Tongue (tissue), 2 donors: Measurements from ENCODE around the gene CELF2. TPM values are rescaled to one million over a fixed set of nuclear protein-coding genes. Genes with fewer than 3 reads are reported as not detected.

Experiments used
- DNase-seq: peaks from one replicate; pipeline ENCODE4 v3.0.0-alpha.2; 2015
- total RNA-seq: library from RNA; depleted of rRNA; stranded (reverse); fragments of >200 nt; gene quantifications from one replicate; pipeline ENCODE4 v1.2.3, GENCODE V29; 2014

Gene CELF2
- total RNA-seq, 1 donor from 2014 or later, result 57.5 TPM

GRCh38 chr10:11135709-11136108 is 118.0 kb downstream of the CELF2 start:
- no peak for DNase-seq

- DNase-seq, result no peak
These were observed 120.8 kb downstream of the CELF2 start for GRCh38 chr10:11138314-11139033.

- no peak for DNase-seq
These were observed 123.3 kb downstream of the CELF2 start for GRCh38 chr10:11140963-11141362.

- DNase-seq, result no peak
These were observed 124.0 kb downstream of the CELF2 start for GRCh38 chr10:11141571-11142091.

- DNase-seq, result no peak
These were observed 125.1 kb downstream of the CELF2 start for GRCh38 chr10:11142777-11143176.

GRCh38 chr10:11143242-11143641 is 125.6 kb downstream of the CELF2 start:
- no peak for DNase-seq

- no peak for DNase-seq
These were observed 127.2 kb downstream of the CELF2 start for GRCh38 chr10:11144626-11145494.

GRCh38 chr10:11145495-11145855 is 127.8 kb downstream of the CELF2 start:
- no peak for DNase-seq

- no peak for DNase-seq
These were observed 128.9 kb downstream of the CELF2 start for GRCh38 chr10:11146402-11147171.

- no peak for DNase-seq
These were observed 130.1 kb downstream of the CELF2 start for GRCh38 chr10:11147722-11148121.

- DNase-seq, result no peak
These were observed 130.7 kb downstream of the CELF2 start for GRCh38 chr10:11148142-11149028.

GRCh38 chr10:11149807-11150141 is 132.1 kb downstream of the CELF2 start:
- DNase-seq, result no peak

GRCh38 chr10:11150231-11150731 is 132.6 kb downstream of the CELF2 start:
- no peak for DNase-seq

GRCh38 chr10:11150879-11151415 is 133.3 kb downstream of the CELF2 start:
- DNase-seq, result no peak

- DNase-seq, result no peak
These were observed 135.1 kb downstream of the CELF2 start for GRCh38 chr10:11152801-11153200.

- no peak for DNase-seq
These were observed 135.6 kb downstream of the CELF2 start for GRCh38 chr10:11153245-11153644.

- DNase-seq, result no peak
These were observed 136.1 kb downstream of the CELF2 start for GRCh38 chr10:11153766-11154165.

- DNase-seq, result no peak
These were observed 136.7 kb downstream of the CELF2 start for GRCh38 chr10:11154333-11154732.

GRCh38 chr10:11154849-11155498 is 137.3 kb downstream of the CELF2 start:
- no peak for DNase-seq

- no peak for DNase-seq
These were observed 138.8 kb downstream of the CELF2 start for GRCh38 chr10:11156480-11156879.
